CD4-positive, alpha-beta T cell treated with Interleukin-2 at 100 ng/mL for 4 hours (primary cell): ENCODE data around the gene CHAC1.
"Not testable (repeated sequence)": the region's sequence is repeated elsewhere in the genome, so short reads cannot be mapped to it uniquely, and the experiment has no call there.

Source experiments
- DNase-seq: peaks from one replicate; pipeline ENCODE4 v3.0.0-alpha.2; 2020; ENCODE audit warnings: low spot score

The CHAC1 gene

DNA sequence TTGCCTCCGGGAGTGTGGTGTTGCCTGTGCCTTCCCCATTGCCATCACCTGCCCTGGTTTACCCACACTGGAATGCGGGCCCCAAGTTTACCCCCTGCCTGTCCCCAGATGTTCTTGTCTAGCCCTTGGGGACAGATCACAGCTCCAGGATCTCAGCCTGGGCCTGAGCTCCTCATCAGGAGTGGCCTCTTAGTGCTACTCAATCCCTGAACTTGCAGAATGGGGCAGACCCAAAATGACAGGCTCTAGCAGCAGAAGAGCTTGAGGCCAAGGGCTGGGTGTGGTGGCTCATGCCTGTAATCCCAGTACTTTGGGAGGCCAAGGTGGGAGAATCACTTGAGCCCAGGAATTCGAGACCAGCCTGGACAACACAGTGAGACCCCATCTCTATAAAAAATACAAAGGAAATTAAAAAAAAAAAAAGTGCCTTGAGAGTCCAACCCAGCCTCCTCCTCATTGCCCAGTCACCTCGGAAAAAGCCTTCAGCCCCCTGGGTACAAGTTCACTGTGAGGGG lies 3.8 kb downstream of the CHAC1 start:
- no peak for DNase-seq

DNA sequence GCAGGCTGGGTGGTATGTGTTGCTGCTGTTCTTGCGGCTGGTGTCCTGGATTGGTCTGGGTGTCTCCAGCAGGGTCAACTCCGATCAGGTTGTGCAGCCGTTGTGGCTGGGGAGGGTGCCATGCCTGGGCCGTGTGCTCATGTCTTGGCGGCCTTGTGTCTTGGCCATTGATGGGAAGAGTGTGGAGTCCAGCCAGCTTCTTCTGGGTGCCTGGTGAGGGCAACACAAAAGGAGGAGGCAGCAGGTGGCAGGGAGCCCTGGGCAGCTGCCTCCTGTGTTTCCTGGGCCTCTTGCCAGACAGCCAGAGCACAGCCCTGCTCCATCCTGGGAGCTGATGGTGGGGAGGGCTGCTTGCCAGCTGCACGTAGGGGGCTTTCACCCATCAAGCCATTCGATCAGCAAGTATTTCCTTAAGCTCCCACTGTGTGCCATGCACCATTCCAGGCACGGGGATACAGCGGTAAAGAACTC lies 4.3 kb downstream of the CHAC1 start:
- DNase-seq = no peak

DNA sequence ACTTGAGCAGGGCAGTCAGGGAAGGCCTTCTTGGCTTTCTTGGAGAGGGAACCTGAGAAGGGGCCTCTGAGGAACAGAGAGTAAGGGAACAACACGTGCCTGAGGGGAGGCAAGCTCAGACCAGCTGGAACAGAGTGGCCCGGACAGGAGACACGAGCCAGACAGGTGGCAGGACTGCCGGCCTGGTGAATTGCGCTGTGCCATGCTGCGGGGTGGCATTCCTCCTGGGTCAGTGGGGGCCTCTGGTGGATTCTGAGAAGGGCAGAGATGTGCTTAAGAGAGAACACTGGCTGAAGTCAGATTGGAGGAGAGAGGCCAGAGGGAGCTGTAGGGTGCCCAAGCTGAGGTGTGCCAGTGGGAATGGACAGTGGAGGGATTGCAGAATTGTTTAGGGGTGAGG lies 4.9 kb downstream of the CHAC1 start:
- no peak for DNase-seq

DNA sequence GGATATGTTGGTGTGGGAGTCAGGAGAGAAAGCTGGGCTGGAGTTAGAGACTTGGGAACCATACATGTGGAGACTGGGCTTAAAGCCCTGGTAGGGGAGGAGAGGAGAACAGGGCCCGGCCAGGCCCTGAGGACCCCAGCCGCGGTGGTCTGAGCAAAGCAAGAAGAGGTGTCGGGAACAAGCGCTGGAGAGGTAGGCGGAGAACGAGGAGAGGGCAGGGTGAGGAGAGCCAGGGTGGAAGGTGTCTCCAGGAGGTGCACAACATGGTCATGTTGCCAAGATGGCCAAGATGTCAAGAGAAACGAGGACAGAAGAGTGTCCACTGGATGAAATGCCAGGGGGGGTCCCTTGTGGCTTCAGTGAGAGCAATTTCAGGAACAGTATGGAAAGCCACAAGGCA lies 5.5 kb downstream of the CHAC1 start:
- DNase-seq = no peak

DNA sequence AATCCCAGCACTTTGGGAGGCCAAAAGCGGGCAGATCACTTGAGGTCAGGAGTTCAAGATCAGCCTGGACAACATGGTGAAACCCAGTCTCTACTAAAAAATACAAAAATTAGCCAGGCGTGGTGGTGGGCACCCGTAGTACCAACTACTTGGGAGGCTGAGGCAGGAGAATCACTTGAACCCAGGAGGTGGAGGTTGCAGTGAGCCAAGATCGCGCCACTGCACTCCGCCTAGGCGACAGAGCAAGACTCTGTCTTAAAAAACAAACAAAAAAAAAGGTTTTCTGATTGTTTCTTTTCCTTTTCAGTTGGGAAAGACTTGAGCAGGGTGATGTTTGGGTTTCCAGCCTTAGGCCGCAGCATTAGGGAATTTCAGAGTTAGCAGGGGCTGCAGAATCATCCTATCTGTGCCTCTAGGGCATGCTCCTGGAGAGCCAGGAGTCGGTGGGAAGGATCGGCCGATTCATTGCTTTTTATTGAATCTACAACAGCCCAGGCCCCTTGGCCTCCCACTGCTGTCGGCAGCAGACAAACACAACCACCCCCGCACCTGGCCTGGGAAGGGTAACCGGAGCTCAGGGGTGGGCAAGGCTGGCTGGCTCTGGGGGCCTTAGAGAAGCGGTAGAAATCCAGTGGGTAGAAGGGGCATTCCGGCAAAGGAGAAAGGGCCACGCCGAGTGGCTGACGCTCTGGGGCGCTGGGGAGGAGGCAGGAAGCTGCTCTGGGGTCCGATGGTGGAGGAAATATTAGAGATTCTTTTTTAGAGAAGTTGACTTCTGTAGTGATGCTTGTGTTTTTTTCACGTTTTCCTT lies 6.3 kb downstream of the CHAC1 start:
- no peak for DNase-seq

DNA sequence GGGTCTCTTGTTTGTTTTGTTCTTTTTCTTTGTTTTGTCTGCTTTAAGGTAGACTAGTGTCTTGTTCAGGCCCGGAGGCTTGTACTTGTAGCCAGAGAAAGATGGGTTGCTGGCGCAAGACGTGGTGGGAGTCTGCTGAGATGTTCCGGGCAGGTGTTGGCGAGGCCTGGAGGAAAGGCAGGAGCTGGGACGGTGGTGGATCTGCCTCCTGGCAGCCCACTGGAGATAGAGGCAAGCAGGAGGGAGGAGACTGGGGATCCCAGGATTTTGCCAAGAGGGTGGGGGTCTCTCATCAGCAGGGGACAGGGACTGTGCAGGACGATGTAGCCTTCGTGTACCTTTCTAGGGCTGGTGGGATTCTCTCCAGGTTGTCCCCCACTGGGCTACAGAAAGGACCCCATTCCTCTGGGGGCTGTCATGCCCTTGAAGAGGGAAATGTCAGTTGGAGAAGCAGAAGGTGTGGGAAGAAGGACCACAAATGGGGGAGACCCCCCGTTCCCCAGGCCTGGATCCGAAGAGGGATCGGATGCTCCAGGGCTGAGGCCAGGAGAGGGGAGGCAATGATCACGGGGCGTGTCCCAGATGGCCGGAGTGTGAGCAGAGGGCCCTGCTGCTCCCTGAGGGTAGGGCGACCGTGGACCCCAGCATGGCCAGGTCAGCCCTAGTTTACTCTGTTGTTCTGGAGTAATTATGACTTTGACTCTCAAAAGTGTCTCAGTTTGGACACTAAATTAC lies 7.0 kb downstream of the CHAC1 start:
- DNase-seq = no peak

DNA sequence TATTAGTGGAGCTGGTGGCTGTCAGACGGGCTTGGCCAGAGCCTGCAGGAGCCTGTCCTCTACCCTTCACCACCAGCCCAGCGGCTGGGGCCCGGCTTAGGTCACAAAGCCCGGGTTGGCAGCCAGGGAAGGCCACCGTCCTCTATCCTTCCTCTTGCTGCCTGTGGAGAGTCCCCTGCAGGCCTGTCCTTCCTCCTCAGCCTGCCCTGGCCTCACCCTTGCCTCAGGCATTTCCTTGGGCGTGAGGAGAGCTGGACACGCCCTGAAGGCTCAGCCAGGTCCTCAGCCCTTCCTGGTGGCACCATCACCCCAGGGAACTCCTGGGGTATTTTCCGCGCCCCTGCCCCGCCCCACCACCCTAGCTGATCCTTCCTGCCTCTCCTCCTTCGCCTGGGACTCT lies 7.7 kb downstream of the CHAC1 start:
- no peak for DNase-seq

DNA sequence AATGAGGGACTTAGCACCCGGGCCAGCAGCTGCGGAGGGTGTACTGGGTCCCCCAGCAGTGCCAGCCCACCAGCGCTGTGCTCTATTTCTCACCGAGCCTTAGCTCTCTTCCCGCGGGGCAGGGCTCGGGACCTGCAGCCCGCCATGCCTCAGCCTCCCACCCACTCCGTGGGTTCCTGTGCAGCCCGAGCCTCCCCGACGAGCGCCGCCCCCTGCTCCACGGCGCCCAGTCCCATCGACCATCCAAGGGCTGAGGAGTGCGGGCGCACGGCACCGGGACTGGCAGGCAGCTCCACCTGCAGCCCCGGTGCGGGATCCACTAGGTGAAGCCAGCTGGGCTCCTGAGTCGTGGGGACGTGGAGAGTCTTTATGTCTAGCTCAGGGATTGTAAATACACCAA lies 8.5 kb downstream of the CHAC1 start:
- not testable (repeated sequence) for DNase-seq

DNA sequence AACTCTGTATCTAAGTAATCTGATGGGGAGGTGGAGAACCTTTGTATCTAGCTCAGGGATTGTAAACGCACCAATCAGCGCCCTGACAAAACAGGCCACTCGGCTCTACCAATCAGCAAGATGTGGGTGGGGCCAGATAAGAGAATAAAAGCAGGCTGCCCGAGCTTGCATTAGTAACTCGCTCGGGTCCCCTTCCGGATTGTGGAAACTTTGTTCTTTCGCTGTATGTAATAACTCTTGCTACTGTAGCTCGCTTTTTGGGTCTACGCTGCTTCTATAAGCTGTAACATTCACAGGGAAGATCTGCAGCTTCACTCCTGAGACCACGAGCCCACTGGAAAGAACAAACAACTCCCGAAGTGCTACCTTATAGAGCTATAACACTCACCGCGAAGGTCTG lies 9.0 kb downstream of the CHAC1 start:
- not testable (repeated sequence) for DNase-seq

DNA sequence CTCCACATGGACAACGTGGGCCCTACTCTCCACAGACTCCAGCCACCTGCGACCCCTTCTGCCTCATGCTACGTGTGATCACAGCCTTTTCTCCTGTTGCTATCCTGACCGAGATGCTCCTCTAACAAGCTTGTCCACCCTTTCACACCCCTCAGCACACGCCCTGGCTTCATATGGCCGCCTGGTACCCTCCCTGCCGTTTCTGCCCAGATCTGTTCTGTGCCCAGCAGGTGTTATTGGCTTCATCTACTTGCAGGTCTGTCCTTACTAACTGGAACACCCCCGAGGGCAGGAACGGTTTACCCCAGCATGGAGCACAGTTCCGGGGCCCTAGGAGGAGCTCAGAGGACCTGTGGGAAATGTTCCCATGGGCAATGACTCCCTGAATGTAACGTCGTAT lies 9.9 kb downstream of the CHAC1 start:
- DNase-seq = no peak

DNA sequence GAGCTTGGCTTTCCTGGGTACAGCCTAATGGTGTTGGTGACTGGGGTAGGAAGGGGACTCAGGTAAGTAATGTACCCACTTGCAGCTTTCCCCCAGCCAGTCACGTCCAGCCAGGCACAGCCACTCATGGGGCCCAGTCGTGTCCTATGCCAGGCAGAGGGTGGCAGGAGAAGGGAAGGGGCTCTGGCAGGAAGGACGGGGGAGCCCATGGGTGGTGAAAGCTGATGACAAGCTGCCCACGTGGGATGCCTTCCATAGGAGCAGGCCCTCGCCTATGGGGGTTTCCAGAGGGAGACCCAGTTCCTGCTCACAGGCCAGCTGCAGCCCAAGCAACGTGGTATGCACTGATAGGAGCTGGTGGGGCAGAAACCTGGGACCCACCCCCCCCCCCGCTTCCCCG lies 10.7 kb downstream of the CHAC1 start:
- no peak for DNase-seq

DNA sequence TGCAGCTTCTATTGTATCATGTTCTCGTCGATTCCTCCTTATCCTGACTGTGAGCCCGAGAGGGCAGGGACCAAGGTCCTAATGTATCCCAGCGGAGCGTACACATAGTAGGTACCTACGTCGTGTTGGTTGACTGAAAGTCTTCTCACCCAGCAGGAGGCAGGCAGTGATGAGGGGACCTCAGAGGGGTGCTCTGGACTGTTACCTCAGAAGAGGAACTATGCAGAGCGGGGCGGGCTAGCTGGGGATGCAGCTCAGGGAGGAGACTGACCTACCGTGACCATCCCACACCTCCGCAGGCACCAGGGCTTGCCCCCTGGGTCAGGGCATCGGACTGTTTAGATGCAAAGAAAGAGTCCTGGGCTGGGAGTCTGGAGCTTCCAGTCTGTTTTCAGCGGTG lies 11.4 kb downstream of the CHAC1 start:
- DNase-seq = no peak

DNA sequence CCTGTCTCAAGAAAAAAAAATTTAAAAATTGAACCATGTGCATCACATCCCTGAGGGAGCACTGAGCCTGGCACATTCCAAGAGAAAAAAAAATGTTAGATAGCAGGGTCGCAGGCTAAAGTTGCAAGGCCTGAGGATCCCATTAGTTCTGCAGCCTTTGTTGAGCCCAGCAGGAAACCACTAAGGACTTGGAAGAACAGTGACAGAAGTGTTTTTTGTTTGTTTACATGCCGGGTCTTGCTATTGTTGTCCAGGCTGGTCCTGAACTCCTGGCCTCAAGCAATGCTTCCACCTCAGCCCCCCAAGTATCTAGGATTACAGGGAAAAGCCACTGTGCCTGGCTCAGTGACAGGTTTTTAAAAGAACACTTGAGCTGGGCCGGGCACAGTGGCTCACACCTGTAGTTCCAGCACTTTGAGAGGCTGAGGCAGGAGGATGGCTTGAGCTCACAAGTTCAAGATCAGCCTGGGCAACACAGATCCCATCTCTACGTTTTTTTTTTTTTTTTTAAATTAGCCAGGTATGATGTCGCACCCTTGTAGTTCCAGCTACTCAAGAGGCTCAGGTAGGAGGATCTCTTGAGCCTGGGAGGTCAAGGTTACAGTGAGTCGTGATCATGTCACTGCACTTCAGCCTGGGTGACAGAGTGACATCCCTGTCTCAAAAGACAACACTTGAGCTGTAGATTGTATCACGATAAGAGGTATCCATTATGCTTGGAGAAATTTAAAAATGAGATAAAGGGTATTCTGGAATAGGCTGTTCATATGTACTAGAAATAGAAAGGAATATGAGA lies 15.2 kb downstream of the CHAC1 start:
- no peak for DNase-seq

DNA sequence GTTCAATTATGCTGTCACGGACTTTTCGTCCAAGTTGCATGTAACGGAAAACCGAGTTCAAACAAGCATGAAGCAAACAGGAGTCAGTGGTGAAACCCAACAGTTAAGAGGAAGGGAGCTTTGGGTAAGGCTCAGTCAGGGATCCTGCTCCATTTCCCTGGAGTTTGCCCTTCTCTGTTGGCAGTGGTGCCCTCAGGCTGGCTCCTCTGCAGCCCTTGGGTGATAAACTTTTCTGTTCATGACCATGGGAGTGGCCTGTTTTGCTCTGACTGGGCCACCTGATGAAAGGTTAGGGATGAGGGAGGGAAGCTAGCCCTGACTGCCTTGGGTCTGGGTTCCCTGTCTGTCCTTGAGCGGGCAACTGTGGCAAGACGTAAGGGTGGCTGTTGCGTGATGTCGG lies 16.1 kb downstream of the CHAC1 start:
- no peak for DNase-seq

DNA sequence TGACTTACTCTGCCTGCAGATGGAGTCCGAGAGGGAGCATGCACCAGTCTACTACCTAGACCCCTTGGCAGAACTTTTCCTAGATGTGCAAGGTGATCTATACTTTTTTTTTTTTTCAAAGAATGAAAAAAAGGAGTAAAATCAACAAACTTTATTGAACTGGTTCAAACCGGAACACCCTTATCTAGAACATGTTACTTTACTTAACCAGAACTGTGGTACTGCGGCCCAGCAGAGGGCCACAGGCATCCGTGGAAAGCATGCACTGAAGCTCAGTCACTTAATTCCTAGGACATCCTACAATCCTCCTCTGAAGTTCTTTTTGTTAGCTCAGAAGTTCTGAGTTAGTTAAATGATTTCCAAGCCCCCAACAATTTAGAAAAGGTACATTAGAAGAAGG lies 21.6 kb downstream of the CHAC1 start:
- no peak for DNase-seq

DNA sequence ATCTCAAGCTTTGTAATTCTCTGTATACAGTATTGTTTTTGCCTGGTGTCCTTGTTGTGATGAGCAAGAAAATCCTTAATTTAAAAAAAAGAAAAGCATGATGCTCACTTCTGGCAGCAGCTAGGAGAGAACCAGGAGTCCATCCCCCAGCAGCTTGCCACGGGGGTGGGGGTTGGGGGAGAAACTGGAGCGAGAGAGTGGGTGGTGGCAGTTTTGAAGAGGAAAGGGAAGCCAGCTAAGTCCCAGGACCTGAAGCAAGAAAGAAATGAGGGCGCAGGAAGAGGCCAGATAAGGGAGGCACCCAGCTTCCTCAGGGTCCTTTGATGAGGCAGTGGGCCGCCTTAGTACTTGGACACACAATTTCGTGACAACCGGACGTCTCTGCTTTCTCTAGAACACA lies 23.5 kb downstream of the CHAC1 start:
- no peak for DNase-seq

DNA sequence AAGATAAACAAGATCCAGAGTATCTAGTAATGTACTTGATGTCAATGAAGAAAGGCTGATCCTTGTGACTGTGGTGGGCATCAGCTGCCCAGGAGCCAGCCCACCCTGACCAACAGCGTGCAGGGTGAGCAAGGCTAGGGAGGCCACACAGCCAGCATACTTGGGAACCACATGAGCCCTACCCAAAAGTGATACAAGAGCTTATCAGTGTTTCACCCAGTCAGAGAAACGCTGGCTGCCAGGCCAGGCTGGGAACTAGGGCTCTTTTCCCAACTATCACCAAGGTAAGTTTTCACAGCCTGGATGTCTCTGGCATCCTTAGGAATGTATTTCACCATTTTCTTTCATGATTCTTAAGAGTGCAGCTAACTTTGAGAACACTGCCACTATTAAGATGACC lies 24.9 kb downstream of the CHAC1 start:
- DNase-seq = no peak

DNA sequence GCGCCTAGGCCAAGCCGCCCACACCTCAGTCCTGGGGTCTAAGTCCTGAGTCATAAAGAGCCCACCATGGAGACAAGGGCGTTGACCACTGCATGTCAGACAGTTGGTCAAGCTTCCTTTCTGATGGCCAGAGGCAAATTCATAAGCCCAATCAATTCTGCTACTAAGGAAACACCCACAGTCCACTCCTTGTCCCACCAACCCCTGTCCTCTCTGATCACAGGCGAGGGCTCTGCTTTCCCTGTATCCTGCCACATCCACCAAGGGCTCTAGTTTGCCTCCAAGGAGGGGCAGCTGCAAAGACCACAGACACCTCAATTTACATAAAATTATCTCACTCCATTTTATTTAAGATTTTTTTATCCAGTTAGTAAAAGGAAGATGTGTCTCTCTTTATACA lies 25.3 kb downstream of the CHAC1 start:
- no peak for DNase-seq

DNA sequence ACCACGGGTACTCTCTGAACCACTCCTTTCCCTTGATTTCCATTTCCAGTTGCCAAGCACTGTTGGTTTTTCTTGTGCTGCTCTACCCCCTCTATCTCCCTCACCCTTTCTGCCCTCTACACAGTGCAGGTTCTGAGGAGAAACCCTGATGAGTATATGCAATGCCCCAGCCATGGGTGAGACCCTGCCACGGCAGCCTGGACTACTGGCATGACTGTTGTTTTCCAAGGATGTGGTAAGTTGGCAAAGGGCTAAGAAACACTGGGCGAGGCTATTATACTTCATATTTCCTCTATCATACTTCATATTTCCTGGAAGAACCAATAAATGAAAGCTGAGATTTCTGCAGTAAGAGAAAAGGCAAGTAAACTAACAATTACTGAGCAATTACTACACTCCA lies 27.9 kb downstream of the CHAC1 start:
- DNase-seq = no peak

DNA sequence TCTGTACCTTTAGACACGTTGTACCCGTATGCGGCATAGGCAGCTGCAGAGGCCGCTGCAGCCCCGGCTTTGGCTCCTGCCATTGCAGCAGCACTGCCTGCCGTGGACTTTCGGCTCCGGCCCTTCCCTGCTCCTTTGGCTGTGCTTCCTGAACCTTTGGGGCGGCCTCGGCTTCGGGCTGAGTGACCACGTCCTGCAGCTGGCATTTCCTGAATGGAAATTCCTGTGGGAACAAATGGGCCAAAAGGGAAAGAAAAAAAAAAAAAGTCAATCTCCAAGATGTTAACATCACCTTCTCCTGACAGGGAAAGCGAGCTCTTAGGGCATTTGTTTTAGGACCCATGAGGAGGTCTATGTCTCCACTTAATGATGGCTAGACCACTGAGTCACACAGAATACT lies 29.6 kb downstream of the CHAC1 start:
- DNase-seq = no peak

DNA sequence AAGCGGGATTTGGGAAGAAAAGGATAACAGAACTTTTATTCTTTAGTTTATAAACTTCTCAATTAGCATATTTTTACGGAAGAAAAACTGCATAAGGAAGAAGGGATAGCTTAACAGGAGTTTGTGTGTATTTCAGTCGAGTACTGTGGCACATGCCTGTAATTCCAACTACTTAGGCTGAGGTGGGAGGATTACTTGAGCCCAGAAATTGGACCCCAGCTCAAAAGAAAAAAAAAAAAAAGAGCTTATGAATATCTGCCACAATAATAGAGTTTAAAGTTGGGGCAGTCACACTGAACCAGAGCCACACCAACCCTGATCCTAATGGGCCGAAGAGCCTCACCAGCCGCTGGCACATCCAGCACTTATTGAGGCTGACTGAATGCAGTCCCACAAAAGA lies 31.1 kb downstream of the CHAC1 start:
- DNase-seq = no peak

DNA sequence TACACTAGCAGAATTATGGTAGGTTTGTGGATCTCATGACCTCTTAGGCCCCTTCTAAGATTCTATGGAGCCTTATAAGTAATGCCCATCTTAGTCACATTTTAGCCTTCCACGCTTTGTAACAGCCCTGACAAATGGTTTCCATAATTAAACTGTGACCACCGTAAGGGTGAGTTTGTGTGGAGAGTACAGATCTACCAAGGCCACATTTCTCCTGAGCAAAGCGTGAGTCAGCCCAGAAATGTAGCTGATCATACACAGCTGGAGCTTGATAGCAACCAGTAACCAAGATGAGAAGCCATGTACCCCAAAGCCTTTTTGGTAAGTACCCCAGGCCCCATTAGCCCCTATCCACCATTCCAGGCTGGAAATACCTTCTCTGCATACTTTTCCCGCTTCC lies 31.7 kb downstream of the CHAC1 start:
- no peak for DNase-seq
